SK-N-SH (cell line): ENCODE data around the gene ZFX. TPM values are rescaled to one million over a fixed set of nuclear protein-coding genes. Genes with fewer than 3 reads are reported as not detected.

ENCODE experiments used
- CTCF ChIA-PET: fragments of 300-600, 350-600 bp; formaldehyde crosslinking; extraction: SDS; loops from one replicate; lab custom pipeline; 2021; lab: Yijun Ruan, JAX
- POLR2A ChIA-PET: fragments of 350-600 bp; sonication (Branson Sonifier 250); formaldehyde crosslinking; extraction: SDS; loops from one replicate; lab custom pipeline; 2020; ENCODE audit warnings: antibody characterized with exemption, inconsistent platforms; lab: Yijun Ruan, JAX
- DNase-seq: peaks from one replicate; pipeline ENCODE4 v3.0.0; 2012
- H2AFZ ChIP-seq: fragments of 200-600 bp; sonication (generic); 2 replicates; pipeline ENCODE4 v1.8.1; 2016; ENCODE audit warnings: antibody characterized with exemption, mild to moderate bottlenecking, low read depth
- H3F3A ChIP-seq: fragments of 200-600 bp; sonication (generic); replicated peaks from 2 replicates; pipeline ENCODE3; 2016; ENCODE audit warnings: antibody characterized with exemption, mild to moderate bottlenecking; ENCODE audit not compliant: insufficient read depth
- H3K27ac ChIP-seq, 2 experiments: fragments of 200-500 bp in 1 of 2; fragments of 200-600 bp in 1 of 2; sonication (Bioruptor generic) in 1 of 2; sonication (generic), shearing (Covaris generic) in 1 of 2; 2 replicates each; pipeline versions ENCODE4 v1.5.1 to v1.6.1; 2014 to 2016; ENCODE audit warnings: low read depth in 2 of 2, inconsistent platforms in 1 of 2, low read length in 1 of 2, mild to moderate bottlenecking in 1 of 2, mixed read lengths in 1 of 2
- H3K27me3 ChIP-seq: fragments of 200-600 bp; sonication (generic), shearing (Covaris generic); 2 replicates; pipeline ENCODE4 v1.6.1; 2016; ENCODE audit warnings: mixed run types; ENCODE audit not compliant: insufficient read depth
- H3K36me3 ChIP-seq, 2 experiments: fragments of 200-500 bp in 1 of 2; fragments of 200-600 bp in 1 of 2; sonication (Bioruptor generic) in 1 of 2; sonication (generic) in 1 of 2; replicated peaks in 1 of 2; 2 replicates each; pipeline versions ENCODE3 to v1.5.1; 2014 to 2016; ENCODE audit warnings: low read length in 1 of 2, mild to moderate bottlenecking in 1 of 2; ENCODE audit not compliant: insufficient read depth in 2 of 2, control insufficient read depth in 1 of 2
- H3K4me1 ChIP-seq, 2 experiments: fragments of 200-500 bp in 1 of 2; fragments of 200-600 bp in 1 of 2; sonication (Bioruptor generic) in 1 of 2; sonication (generic), shearing (Covaris generic) in 1 of 2; 2 replicates each; pipeline versions ENCODE4 v1.5.1 to v1.6.1; 2014 to 2016; ENCODE audit warnings: low read depth in 1 of 2, low read length in 1 of 2, mixed run types in 1 of 2; ENCODE audit not compliant: insufficient read depth in 2 of 2, control insufficient read depth in 1 of 2
- H3K4me2 ChIP-seq: fragments of 200-600 bp; sonication (generic), shearing (Covaris generic); 2 replicates; pipeline ENCODE4 v1.6.1; 2017; ENCODE audit warnings: mixed run types
- H3K4me3 ChIP-seq, 2 experiments: fragments of 200-500 bp in 1 of 2; fragments of 200-600 bp in 1 of 2; sonication (Bioruptor generic) in 1 of 2; sonication (generic), shearing (Covaris generic) in 1 of 2; 2 replicates each; pipeline versions ENCODE4 v1.5.1 to v1.8.1; 2014 to 2016; ENCODE audit warnings: low read depth in 2 of 2, inconsistent platforms in 1 of 2, low read length in 1 of 2, mild to moderate bottlenecking in 1 of 2, mixed read lengths in 1 of 2, moderate library complexity in 1 of 2
- H3K79me2 ChIP-seq: fragments of 200-600 bp; sonication (generic); 2 replicates; pipeline ENCODE4 v1.8.1; 2017; ENCODE audit warnings: mild to moderate bottlenecking; ENCODE audit not compliant: insufficient read depth
- H3K9ac ChIP-seq: fragments of 200-600 bp; sonication (generic); 2 replicates; pipeline ENCODE4 v1.6.1; 2017; ENCODE audit warnings: mixed run types
- H3K9me2 ChIP-seq: fragments of 200-600 bp; sonication (generic); 2 replicates; pipeline ENCODE4 v1.6.1; 2017; ENCODE audit warnings: mixed run types
- H3K9me3 ChIP-seq: fragments of 200-600 bp; sonication (generic); 2 replicates; pipeline ENCODE4 v1.6.1; 2017; ENCODE audit warnings: mixed run types, mild to moderate bottlenecking, moderate library complexity
- H4K20me1 ChIP-seq: fragments of 200-600 bp; sonication (generic); 2 replicates; pipeline ENCODE4 v1.6.1; 2017; ENCODE audit warnings: mild to moderate bottlenecking, mixed run types; ENCODE audit not compliant: insufficient read depth
- CHD2 ChIP-seq: fragments of 150-350 bp; IDR thresholded peaks from 2 replicates; pipeline ENCODE4 v1.6.1; 2018; ENCODE audit warnings: low read length; ENCODE audit not compliant: partially characterized antibody
- ELF1 ChIP-seq: IDR thresholded peaks from 2 replicates; pipeline ENCODE4 v1.4.0; 2012
- EP300 ChIP-seq, 2 experiments: IDR thresholded peaks; 2 replicates each; pipeline versions ENCODE4 v1.4.0 to v1.6.1; 2012; ENCODE audit warnings: borderline replicate concordance in 1 of 2, low read depth in 1 of 2, low read length in 1 of 2
- EZH2phosphoT487 ChIP-seq: fragments of 200-600 bp; sonication (generic); IDR thresholded peaks from 2 replicates; pipeline ENCODE4 v1.6.1; 2017; ENCODE audit warnings: low read depth, mixed run types, mild to moderate bottlenecking, antibody characterized with exemption, moderate library complexity, borderline replicate concordance
- MEF2A ChIP-seq: IDR thresholded peaks from 2 replicates; pipeline ENCODE4 v1.4.0; 2012; ENCODE audit warnings: low read depth, borderline replicate concordance
- MXI1 ChIP-seq: IDR thresholded peaks from 2 replicates; pipeline ENCODE4 v1.6.1; 2012; ENCODE audit warnings: mild to moderate bottlenecking, low read depth, low read length, improper control_type of control experiment
- NFIC ChIP-seq: IDR thresholded peaks from 2 replicates; pipeline ENCODE4 v1.4.0; 2012; ENCODE audit warnings: borderline replicate concordance
- RFX5 ChIP-seq: IDR thresholded peaks from 2 replicates; pipeline ENCODE4 v1.6.1; 2012; ENCODE audit warnings: mild to moderate bottlenecking, improper control_type of control experiment, low read length
- RXRA ChIP-seq: IDR thresholded peaks from 2 replicates; pipeline ENCODE4 v1.4.0; 2012; ENCODE audit warnings: low read depth, mild to moderate bottlenecking, borderline replicate concordance
- TAF1 ChIP-seq: IDR thresholded peaks from 2 replicates; pipeline ENCODE4 v1.6.1; 2012; ENCODE audit warnings: low read depth, mild to moderate bottlenecking, low read length, moderate library complexity, borderline replicate concordance
- TCF12 ChIP-seq: IDR thresholded peaks from 2 replicates; pipeline ENCODE4 v1.4.0; 2012
- WGBS: methylation state at CpG from one replicate; pipeline ENCODE4 v1.1.6; 2017; ENCODE audit warnings: low lambda C conversion rate; 5-methylcytosine and 5-hydroxymethylcytosine counted together
- polyA plus RNA-seq, 3 experiments: library from polyadenylated mRNA; depleted of rRNA; stranded (reverse); fragments of >200 nt; gene quantifications; 2 replicates each; pipeline ENCODE4 v1.2.3, GENCODE V29; 2012
- TF ChIP-seq, protein P1 (sequence below): IDR thresholded peaks from 2 replicates; pipeline ENCODE4 v1.6.1; 2012; ENCODE audit warnings: mild to moderate bottlenecking, low read depth, low read length, moderate library complexity
- TF ChIP-seq, protein P2 (sequence below): fragments of 150-350 bp; IDR thresholded peaks from 2 replicates; pipeline ENCODE4 v1.6.1; 2017; ENCODE audit warnings: antibody characterized with exemption, low read length, low read depth, borderline replicate concordance
- TF ChIP-seq, protein P3 (sequence below): fragments of 200-600 bp; sonication (generic); IDR thresholded peaks from 2 replicates; pipeline ENCODE4 v1.6.1; 2017; ENCODE audit warnings: antibody characterized with exemption, mild to moderate bottlenecking, moderate library complexity

ZFX gene
- polyA plus RNA-seq, 1 of the 3 experiments (the other 2 are of a cell fraction), result 9.0 TPM

DNA sequence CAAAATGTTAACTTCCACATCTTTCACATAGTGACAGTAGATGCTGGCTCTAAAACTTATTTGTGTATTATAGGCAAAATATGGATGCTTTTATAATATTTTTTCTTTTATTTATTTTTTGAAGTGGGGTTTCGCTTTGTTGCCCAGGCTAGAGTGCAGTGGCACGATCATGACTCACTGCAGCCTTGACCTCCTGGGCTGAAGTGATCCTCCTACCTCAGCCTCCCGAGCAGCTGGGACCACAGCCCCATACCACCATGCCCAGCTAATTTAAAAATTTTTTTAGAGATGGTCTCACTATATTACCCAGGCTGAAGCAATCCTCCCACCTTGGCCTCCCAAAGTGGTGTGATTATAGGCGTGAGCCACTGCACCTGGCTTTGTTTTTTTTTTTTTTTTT is 48.6 kb downstream of the ZFX start (continued):
- TF ChIP-seq, protein P1, sequence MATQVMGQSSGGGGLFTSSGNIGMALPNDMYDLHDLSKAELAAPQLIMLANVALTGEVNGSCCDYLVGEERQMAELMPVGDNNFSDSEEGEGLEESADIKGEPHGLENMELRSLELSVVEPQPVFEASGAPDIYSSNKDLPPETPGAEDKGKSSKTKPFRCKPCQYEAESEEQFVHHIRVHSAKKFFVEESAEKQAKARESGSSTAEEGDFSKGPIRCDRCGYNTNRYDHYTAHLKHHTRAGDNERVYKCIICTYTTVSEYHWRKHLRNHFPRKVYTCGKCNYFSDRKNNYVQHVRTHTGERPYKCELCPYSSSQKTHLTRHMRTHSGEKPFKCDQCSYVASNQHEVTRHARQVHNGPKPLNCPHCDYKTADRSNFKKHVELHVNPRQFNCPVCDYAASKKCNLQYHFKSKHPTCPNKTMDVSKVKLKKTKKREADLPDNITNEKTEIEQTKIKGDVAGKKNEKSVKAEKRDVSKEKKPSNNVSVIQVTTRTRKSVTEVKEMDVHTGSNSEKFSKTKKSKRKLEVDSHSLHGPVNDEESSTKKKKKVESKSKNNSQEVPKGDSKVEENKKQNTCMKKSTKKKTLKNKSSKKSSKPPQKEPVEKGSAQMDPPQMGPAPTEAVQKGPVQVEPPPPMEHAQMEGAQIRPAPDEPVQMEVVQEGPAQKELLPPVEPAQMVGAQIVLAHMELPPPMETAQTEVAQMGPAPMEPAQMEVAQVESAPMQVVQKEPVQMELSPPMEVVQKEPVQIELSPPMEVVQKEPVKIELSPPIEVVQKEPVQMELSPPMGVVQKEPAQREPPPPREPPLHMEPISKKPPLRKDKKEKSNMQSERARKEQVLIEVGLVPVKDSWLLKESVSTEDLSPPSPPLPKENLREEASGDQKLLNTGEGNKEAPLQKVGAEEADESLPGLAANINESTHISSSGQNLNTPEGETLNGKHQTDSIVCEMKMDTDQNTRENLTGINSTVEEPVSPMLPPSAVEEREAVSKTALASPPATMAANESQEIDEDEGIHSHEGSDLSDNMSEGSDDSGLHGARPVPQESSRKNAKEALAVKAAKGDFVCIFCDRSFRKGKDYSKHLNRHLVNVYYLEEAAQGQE, result no peak
- TF ChIP-seq NFIC (no peak), EZH2phosphoT487 (no peak), EP300 (IDR thresholded peaks at IDR 0.05; ENCODE audit: borderline replicate concordance in 1 of 2, low read depth in 1 of 2, low read length in 1 of 2) (no peak), MEF2A (no peak), TCF12 (no peak)

DNA sequence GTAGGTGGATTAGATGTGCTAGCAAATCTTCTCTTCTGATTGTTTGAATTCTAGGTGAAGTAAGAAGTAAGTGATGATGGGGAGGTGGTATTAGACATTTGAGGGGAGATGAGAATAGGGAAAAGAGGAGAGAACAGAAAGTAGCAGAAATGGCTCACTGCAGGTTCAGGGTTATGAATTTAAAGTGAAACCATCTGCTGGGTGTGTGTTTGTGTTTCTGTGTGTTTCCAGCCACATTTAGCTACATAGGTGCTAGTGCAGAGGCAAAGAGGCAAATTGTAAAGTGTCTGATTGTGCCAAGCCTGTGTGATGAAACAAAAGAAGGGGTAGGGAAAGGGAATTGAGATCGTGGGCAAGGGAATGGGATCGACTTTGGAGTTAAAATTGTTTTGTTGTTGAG is 50.6 kb downstream of the ZFX start:
- no peak for DNase-seq
- Histone ChIP-seq H2AFZ (no peak overlapping the region), H3K79me2 (peaks cover 97% of the 10 kb centered on the region), H3K27ac (peak overlapping the region in 1 of 2 experiments; percentile 5; a peak in 1 of 4 replicates), H3K36me3 (peaks cover 30% of the 10 kb centered on the region in 2 experiments), H4K20me1 (peaks cover 82% of the 10 kb centered on the region), H3K4me1 (peaks cover 0 to 4% of the 10 kb centered on the region in 2 experiments; a peak in 3 of 4 replicates), H3K27me3 (no peaks in the 10 kb centered on the region), H3K9ac (no peak overlapping the region), H3K4me2 (no peak overlapping the region), H3K9me2 (no peaks in the 10 kb centered on the region), H3K4me3 (no peak overlapping the region), H3F3A (no peaks in the 10 kb centered on the region), H3K9me3 (no peaks in the 10 kb centered on the region)
- CTCF ChIA-PET, result no interaction called here
- POLR2A ChIA-PET, result no interaction called here
- TF ChIP-seq EP300 (IDR thresholded peaks at IDR 0.05; ENCODE audit: borderline replicate concordance in 1 of 2, low read depth in 1 of 2, low read length in 1 of 2) (no peak), MXI1 (no peak), RXRA (no peak), CHD2 (no peak), TAF1 (no peak), RFX5 (no peak), ELF1 (no peak)
- TF ChIP-seq, protein P2, sequence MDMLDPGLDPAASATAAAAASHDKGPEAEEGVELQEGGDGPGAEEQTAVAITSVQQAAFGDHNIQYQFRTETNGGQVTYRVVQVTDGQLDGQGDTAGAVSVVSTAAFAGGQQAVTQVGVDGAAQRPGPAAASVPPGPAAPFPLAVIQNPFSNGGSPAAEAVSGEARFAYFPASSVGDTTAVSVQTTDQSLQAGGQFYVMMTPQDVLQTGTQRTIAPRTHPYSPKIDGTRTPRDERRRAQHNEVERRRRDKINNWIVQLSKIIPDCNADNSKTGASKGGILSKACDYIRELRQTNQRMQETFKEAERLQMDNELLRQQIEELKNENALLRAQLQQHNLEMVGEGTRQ, result no peak
- TF ChIP-seq, protein P3, sequence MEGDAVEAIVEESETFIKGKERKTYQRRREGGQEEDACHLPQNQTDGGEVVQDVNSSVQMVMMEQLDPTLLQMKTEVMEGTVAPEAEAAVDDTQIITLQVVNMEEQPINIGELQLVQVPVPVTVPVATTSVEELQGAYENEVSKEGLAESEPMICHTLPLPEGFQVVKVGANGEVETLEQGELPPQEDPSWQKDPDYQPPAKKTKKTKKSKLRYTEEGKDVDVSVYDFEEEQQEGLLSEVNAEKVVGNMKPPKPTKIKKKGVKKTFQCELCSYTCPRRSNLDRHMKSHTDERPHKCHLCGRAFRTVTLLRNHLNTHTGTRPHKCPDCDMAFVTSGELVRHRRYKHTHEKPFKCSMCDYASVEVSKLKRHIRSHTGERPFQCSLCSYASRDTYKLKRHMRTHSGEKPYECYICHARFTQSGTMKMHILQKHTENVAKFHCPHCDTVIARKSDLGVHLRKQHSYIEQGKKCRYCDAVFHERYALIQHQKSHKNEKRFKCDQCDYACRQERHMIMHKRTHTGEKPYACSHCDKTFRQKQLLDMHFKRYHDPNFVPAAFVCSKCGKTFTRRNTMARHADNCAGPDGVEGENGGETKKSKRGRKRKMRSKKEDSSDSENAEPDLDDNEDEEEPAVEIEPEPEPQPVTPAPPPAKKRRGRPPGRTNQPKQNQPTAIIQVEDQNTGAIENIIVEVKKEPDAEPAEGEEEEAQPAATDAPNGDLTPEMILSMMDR, result no peak
- WGBS, result 65% methylated on average over 2 of the region's 2 CpGs
